Measurements from ENCODE around the gene KCNJ2. TPM values are rescaled to one million over a fixed set of nuclear protein-coding genes. Genes with fewer than 3 reads are reported as not detected.

The KCNJ2 gene
- total and polyA plus RNA-seq, 8 donors, result 3.2 to 25.3 (median 5.4) TPM

GRCh38 chr17:70165383-70165782, 3.9 kb upstream of the KCNJ2 start:
- intact Hi-C loops (cut with DNase I), result no loop called here
- Histone ChIP-seq H3K4me1 (peaks cover 0 to 7% of the 10 kb centered on the region in 2 donors), H3K9me3 (no peaks in the 10 kb centered on the region), H3K4me3 (no peak overlapping the region), H3K27me3 (peaks cover 0 to 13% of the 10 kb centered on the region in 2 donors), H3K27ac (no peak overlapping the region), H3K36me3 (no peaks in the 10 kb centered on the region)
- no peak for TF ChIP-seq CTCF (IDR thresholded peaks at IDR 0.05)
- no peak for ATAC-seq
- DNase-seq, result no peak

- Histone ChIP-seq H3K4me1 (peaks cover 0 to 19% of the 10 kb centered on the region in 2 donors), H3K4me3 (no peak overlapping the region), H3K27ac (no peak overlapping the region), H3K9me3 (no peaks in the 10 kb centered on the region), H3K27me3 (peaks cover 0 to 13% of the 10 kb centered on the region in 2 donors), H3K36me3 (no peaks in the 10 kb centered on the region)
- no peak for ATAC-seq
- intact Hi-C loops (cut with DNase I), result no loop called here
- TF ChIP-seq CTCF (IDR thresholded peaks at IDR 0.05), result no peak
- no peak for DNase-seq
These were observed 2.7 kb upstream of the KCNJ2 start for GRCh38 chr17:70166615-70167014.

- intact Hi-C loops (cut with DNase I), result no loop called here
- peak; percentile 70 for ATAC-seq
- Histone ChIP-seq H3K4me3 (peak overlapping the region; percentile 53 to 66), H3K27ac (peak overlapping the region; percentile 90 to 98), H3K9me3 (no peaks in the 10 kb centered on the region), H3K36me3 (no peaks in the 10 kb centered on the region), H3K27me3 (peaks cover 0 to 13% of the 10 kb centered on the region in 2 donors), H3K4me1 (peaks cover 0 to 36% of the 10 kb centered on the region in 2 donors)
- peak; percentile 50 to 52 for TF ChIP-seq CTCF (IDR thresholded peaks at IDR 0.05)
- peak; percentile 43 to 77 (median 69) for DNase-seq
These were observed 1.0 kb upstream of the KCNJ2 start for GRCh38 chr17:70168044-70168976.

- H3K4me3 ChIP-seq, result peak overlapping the region; percentile 53 to 66
- peak; percentile 23 for ATAC-seq
- H3K4me1 ChIP-seq, result peaks cover 0 to 39% of the 10 kb centered on the region in 2 donors
- no peaks in the 10 kb centered on the region for H3K9me3 ChIP-seq
- peaks cover 0 to 13% of the 10 kb centered on the region in 2 donors for H3K27me3 ChIP-seq
- intact Hi-C loops (cut with DNase I), result no loop called here
- H3K27ac ChIP-seq, result peak overlapping the region; percentile 90 to 98
- TF ChIP-seq CTCF (IDR thresholded peaks at IDR 0.05), result no peak
- DNase-seq, result peak in 2 of 4 donors; percentile 62 to 65
- H3K36me3 ChIP-seq, result peaks cover 0 to 6% of the 10 kb centered on the region in 2 donors
These were observed 621 bp downstream of the KCNJ2 start for GRCh38 chr17:70169709-70170597.

Measured in left lung (tissue), 10 donors.